HTERT RPE-1 (cell line): ENCODE results near the gene C7orf57.
"Not testable (repeated sequence)": the region's sequence is repeated elsewhere in the genome, so short reads cannot be mapped to it uniquely, and the experiment has no call there.

Experiments used
- in situ Hi-C: fragments of 300-500 bp; cut with MboI; formaldehyde crosslinking; loops from 4 replicates; pipeline ENCODE4 v1.14.3; 2020; ENCODE audit warnings: low sequenced_read_pairs

Gene C7orf57

GRCh38 chr7:48035301-48035966 lies at the start of gene C7orf57:
TSS of gene C7orf57 (plus strand) at chr7:48035543. CDS start at chr7:48036309, 766 bp downstream.
- in situ Hi-C loops: no loop called here

DNA sequence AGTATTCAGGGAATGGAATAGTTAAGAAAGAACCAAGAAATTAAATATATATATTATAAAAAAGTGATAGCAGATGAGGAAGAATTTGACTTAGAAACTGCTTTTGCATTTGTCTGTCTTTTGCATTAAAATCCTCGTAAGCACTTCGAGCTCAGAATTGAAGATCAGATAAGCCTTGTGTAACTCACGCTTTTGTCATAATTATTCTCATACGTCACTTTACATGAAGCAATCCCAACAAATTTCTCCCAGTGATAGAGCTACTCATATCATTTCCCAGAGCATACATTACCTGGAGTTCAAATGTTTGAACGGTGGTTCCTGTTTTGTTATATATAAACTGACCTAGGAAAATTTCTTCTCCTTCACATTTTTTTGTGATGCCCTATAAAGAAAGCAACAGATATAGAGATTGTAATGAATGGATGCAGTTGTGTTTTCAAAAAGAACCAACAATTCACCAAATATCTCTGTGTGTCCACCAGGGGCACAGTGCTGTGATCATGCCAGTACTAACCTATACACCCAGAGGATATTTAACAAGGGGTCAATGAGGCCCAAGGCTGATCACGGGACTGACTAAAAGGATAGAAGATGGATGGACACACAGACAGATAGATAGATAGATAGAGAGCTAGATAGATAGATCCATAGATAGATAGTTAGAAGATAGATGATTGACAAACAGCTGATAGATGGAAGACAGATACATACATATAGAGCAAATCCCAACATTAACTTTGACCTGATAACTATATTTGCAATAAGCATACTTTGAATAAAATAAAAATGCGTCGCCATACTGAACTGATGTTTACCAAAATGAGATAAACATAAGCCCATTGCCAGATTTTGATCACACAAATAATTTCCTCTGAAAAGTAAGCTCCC lies 46.6 kb upstream of the C7orf57 start:
- in situ Hi-C loops: no loop called here

- in situ Hi-C loops: not testable (repeated sequence)
Measured at GRCh38 chr7:47989607-47990400, 45.5 kb upstream of the C7orf57 start.

GRCh38 chr7:47990592-47990991 lies 44.8 kb upstream of the C7orf57 start:
- in situ Hi-C loops: no loop called here

- in situ Hi-C loops: no loop called here
Measured at GRCh38 chr7:47991270-47991669, 44.1 kb upstream of the C7orf57 start.

GRCh38 chr7:47991741-47992311 lies 43.5 kb upstream of the C7orf57 start:
- in situ Hi-C loops: no loop called here

DNA sequence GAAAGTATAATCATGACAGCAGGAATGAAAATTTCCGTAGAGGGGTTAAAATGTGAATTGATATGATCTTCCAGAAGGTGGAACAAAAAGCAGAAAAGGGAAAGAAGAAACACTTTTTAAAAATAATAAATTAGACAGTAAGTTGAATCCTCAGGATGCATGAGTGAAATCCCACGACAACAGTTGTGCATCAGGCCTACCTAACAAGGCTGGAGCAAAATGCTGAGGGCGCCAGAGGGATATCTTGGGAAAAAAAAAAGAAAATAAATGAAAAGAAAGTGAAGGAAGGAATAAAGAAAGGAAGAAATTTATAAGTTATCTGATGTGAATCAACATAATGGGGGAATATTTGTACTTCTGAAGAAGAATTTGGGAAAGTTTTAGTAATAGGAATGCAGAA lies 42.9 kb upstream of the C7orf57 start:
- in situ Hi-C loops: no loop called here

DNA sequence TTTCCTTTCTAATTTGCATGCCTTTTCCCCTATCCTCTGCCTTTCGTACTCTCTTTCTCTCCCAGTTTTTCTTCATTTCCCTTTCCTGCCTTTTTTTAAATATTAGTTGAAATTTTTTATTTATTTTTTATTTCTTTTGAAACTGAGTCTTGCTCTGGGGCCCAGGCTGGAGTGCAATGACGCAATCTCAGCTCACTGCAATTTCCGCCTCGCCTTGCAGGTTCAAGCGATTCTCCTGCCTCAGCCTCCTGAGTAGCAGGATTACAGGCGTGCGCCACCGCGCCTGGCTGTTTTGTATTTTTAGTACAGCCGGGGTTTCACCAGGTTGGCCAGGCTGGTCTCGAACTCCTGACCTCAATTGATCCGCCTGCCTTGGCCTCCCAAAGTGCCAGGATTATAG lies 35.9 kb upstream of the C7orf57 start:
- in situ Hi-C loops: no loop called here

DNA sequence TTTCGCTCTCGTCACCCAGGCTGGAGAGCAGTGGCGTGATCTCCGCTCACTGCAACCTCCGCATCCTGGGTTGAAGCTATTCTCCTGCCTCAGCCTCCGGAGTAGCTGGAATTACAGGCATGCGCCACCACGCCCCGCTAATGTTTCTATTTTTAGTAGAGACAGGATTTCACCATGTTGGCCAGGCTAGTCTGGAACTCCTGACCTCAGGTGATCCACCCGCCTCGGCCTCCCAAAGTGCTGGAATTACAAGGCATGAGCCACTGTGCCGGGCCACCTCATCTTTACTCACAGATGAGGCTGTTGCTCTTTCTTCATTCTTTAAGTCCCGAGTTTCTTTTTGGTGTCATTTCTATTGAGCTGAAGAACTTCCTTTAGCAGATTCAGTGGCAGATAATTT lies 35.2 kb upstream of the C7orf57 start:
- in situ Hi-C loops: not testable (repeated sequence)

- in situ Hi-C loops: no loop called here
Measured at GRCh38 chr7:48004032-48004431, 31.3 kb upstream of the C7orf57 start.

- in situ Hi-C loops: no loop called here
Measured at GRCh38 chr7:48004638-48005037, 30.7 kb upstream of the C7orf57 start.

GRCh38 chr7:48006866-48007265 lies 28.5 kb upstream of the C7orf57 start:
- in situ Hi-C loops: no loop called here

DNA sequence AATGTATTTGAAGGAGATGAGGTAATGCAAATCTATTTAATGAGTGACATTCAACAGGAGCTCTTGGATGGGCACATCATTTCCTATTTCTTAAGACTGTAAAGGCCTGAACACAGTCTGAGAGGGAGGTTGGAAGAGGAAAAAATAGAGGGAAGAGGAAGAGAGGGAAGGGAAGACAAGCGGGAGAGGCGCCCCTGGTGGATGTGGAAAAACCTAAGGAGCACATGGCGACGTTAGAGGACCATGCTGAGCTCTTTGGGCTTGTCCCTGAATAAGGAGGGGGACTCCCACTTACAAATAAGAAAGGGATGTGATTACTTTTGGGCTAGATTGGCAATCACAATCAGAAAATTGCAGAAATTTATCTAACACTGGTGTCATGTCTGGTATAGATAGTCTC lies 26.1 kb upstream of the C7orf57 start:
- in situ Hi-C loops: no loop called here

DNA sequence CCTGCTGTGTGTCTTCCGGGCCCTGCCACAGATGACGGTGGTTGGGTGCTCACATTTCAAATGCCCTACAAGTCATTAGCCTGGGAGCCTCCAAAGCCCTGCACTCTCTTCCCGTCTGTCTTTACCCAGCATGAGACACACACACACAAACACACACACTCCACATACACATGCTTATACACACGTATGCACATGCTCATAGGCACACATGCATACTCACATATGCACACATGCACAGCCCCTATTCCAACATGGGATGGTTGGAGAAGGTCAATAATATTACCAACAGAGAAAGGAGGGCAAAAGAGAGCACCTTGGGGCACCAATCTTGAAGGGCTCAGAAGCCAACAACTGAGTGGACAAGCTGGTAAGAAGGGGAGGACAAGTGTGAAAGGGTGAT lies 25.4 kb upstream of the C7orf57 start:
- in situ Hi-C loops: no loop called here

GRCh38 chr7:48011323-48011722 lies 24.0 kb upstream of the C7orf57 start:
- in situ Hi-C loops: no loop called here

- in situ Hi-C loops: no loop called here
Measured at GRCh38 chr7:48011951-48012350, 23.4 kb upstream of the C7orf57 start.

GRCh38 chr7:48016641-48017040 lies 18.7 kb upstream of the C7orf57 start:
- in situ Hi-C loops: no loop called here

GRCh38 chr7:48017674-48018073 lies 17.7 kb upstream of the C7orf57 start:
- in situ Hi-C loops: no loop called here

- in situ Hi-C loops: no loop called here
Measured at GRCh38 chr7:48025624-48026023, 9.7 kb upstream of the C7orf57 start.

DNA sequence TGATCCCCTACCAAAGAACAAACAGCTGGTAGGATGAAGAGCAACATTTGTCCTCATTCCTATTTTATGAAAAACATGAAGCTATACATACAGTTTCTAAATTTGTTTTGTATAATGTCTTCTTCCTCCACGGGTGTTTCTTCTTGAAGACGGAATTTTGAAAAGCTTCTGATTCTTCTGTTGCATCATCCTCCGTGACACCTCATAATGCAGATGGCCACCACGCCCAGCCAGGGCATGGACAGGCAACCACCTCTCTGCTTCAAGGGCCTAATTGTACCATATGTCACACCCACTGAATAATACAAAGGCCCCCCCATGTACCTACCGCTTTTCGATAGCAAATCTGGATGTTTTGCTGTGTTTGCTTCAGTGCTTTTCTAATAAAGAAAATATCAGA lies 6.4 kb upstream of the C7orf57 start, which contains the start of gene SUN3:
Gene SUN3, minus strand, starts transcription at position 170 of the 400 bp plus-strand sequence. Its CDS starts 169 bp downstream, at position 1.
- in situ Hi-C loops: no loop called here

DNA sequence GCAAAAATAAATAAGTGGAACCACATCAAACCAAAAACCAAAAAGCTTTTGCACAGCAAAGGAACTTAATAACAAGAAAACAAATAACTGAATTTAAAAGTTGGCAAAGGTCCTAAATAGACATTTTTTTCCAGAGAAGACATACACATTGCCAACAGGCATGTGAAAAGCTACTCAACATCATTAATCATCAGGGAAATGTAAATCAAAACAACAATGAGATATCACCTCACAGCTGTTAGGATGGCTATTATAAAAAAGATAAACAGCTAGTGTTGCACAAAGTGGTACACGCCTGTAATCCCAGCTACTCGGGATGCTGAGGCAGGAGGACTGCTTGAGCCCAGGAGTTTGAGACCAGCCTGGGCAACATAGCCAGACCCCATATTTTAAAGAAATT lies 4.2 kb upstream of the C7orf57 start:
- in situ Hi-C loops: no loop called here
